ENCODE measurements around the gene PIF1. TPM values are rescaled to one million over a fixed set of nuclear protein-coding genes. Genes with fewer than 3 reads are reported as not detected.

The PIF1 gene
- total and polyA plus RNA-seq, 2 of the 4 experiments (the other 2 are of a cell fraction) = 3.9 to 19.9 TPM

GRCh38 chr15:64870353-64870752, 44.9 kb upstream of the PIF1 start:
- H4K91ac ChIP-seq (ENCODE audit: insufficient read depth, low read depth, low read length) = no peak overlapping the region
- no peak overlapping the region for H4K5ac ChIP-seq (ENCODE audit: low read depth, low read length)
- H3K4me1 ChIP-seq (ENCODE audit: control insufficient read depth, insufficient read depth, low read length) = peaks cover 32% of the 10 kb centered on the region
- peak overlapping the region; percentile 52; the same call in 1 of the 2 replicates for H2AK5ac ChIP-seq (ENCODE audit: low read depth, low read length)
- H3K36me3 ChIP-seq (ENCODE audit: control insufficient read depth, insufficient read depth, low read length) = peaks cover 26% of the 10 kb centered on the region; the same call in 1 of the 2 replicates
- no peak overlapping the region for H3K18ac ChIP-seq (ENCODE audit: low read depth, low read length)
- 0 out of 2 replicates have a peak overlapping the region, but pooled peaks have one; percentile 8 for H2BK120ac ChIP-seq (ENCODE audit: low read depth, low read length)
- no peak overlapping the region for H2BK5ac ChIP-seq (ENCODE audit: low read depth, low read length, poor library complexity, severe bottlenecking)
- peaks cover 13 to 60% of the 10 kb centered on the region in 2 experiments; a peak in 3 of 4 replicates for H3K79me1 ChIP-seq (ENCODE audit: low read depth in 1 of 2, low read length in 2 of 2)
- no peak overlapping the region for H3K9ac ChIP-seq (ENCODE audit: low read depth, low read length)
- no peaks in the 10 kb centered on the region for H3K27me3 ChIP-seq (ENCODE audit: control insufficient read depth, insufficient read depth, low read length)
- peak overlapping the region; percentile 56 for H2AK9ac ChIP-seq (replicated peaks; ENCODE audit: low read depth, low read length, poor library complexity)
- intact Hi-C loops (cut with micrococcal nuclease) = no loop called here
- no peak overlapping the region for H3K27ac ChIP-seq (ENCODE audit: insufficient read depth, low read length)
- no peak overlapping the region for H2BK20ac ChIP-seq (ENCODE audit: low read depth, low read length)
- ATAC-seq (ENCODE audit: low read depth) (no peak), DNase-seq (no peak)
- no TSS peak for BruUV-seq (replicated peaks)
- TF ChIP-seq SMC3 (IDR thresholded peaks at IDR 0.05; ENCODE audit: low read depth, low read length) = no peak
- no peak for TF ChIP-seq MXI1 (IDR thresholded peaks at IDR 0.05; ENCODE audit: borderline replicate concordance, low read depth, low read length)
- TF ChIP-seq RFX5 (IDR thresholded peaks at IDR 0.05; ENCODE audit: low read depth, low read length) = no peak
- TF ChIP-seq NFE2L2 (IDR thresholded peaks at IDR 0.05; ENCODE audit: low read depth, low read length) = no peak
- TF ChIP-seq ELK1 (IDR thresholded peaks at IDR 0.05; ENCODE audit: borderline replicate concordance, low read depth, low read length) = no peak
- TF ChIP-seq CEBPB (IDR thresholded peaks at IDR 0.05; ENCODE audit: low read depth, low read length) = no peak
- TF ChIP-seq FOS (IDR thresholded peaks at IDR 0.05; ENCODE audit: low read depth, low read length) = no peak
- TF ChIP-seq BHLHE40 (IDR thresholded peaks at IDR 0.05; ENCODE audit: low read depth, low read length) = no peak
- TF ChIP-seq POLR2A (IDR thresholded peaks at IDR 0.05; ENCODE audit: low read depth, low read length) = no peak
- TF ChIP-seq MAZ (IDR thresholded peaks at IDR 0.05; ENCODE audit: borderline replicate concordance, low read depth, low read length) = no peak
- no peak for TF ChIP-seq CTCF (conservative IDR thresholded peaks at IDR 0.05; ENCODE audit: low read depth, low read length)
- no peak for TF ChIP-seq RAD21 (IDR thresholded peaks at IDR 0.05; ENCODE audit: low read length)
- H3K4me2 ChIP-seq (ENCODE audit: low read depth, low read length) = no peak overlapping the region
- ChIA-PET CTCF (no interaction called here), POLR2A (ENCODE audit: unreplicated experiment) (no interaction called here)
- H3K4ac ChIP-seq (ENCODE audit: low read depth, low read length) = no peak overlapping the region
- H3K4me3 ChIP-seq (ENCODE audit: insufficient read depth, low read depth, low read length) = no peak overlapping the region
- dilution Hi-C loops (cut with HindIII; ENCODE audit: low sequenced_read_pairs, unreplicated experiment) = no loop called here
- no peak overlapping the region for H3K23ac ChIP-seq (ENCODE audit: low read depth, low read length)
- no peak overlapping the region; the same call in 2 of the 3 replicates for H2BK15ac ChIP-seq (ENCODE audit: low read depth, low read length)
- H3K9me1 ChIP-seq (ENCODE audit: insufficient read depth, low read length) = peaks cover 37% of the 10 kb centered on the region
- in situ Hi-C loops (cut with MboI; ENCODE audit: low sequenced_read_pairs) = no loop called here
- WGBS, 2 experiments (ENCODE audit: extremely low coverage in 2 of 2, insufficient read length in 1 of 2) = 100% methylated on average over 4 of the region's 9 CpGs; no CpG with 5 or more reads in 1 of the 2 experiments
- H4K8ac ChIP-seq (ENCODE audit: low read depth in 2 of 2, low read length in 2 of 2) = no peak overlapping the region
- H3K56ac ChIP-seq (ENCODE audit: extremely low read depth, insufficient read depth, low read length) = no peak overlapping the region
- no peak overlapping the region for H3K14ac ChIP-seq (replicated peaks; ENCODE audit: low read depth, low read length)
- H2AFZ ChIP-seq (replicated peaks; ENCODE audit: low read length, poor library complexity) = no peak overlapping the region
- no peaks in the 10 kb centered on the region for H3K9me3 ChIP-seq (ENCODE audit: control insufficient read depth, insufficient read depth, low read length)
- H4K20me1 ChIP-seq (ENCODE audit: insufficient read depth, low read length) = no peaks in the 10 kb centered on the region; the same call in 1 of the 2 replicates

All from IMR-90 (cell line).